Caco-2 (cell line): ENCODE results near the gene FCRL1. TPM values are rescaled to one million over a fixed set of nuclear protein-coding genes. Genes with fewer than 3 reads are reported as not detected.

Experiments
- Bru-seq: library from RNA; stranded (reverse); fragments of 400-500 nt; gene quantifications from one replicate; lab custom pipeline; 2021; lab: Mats Ljungman, UMichigan
- BruChase-seq, 2 experiments: library from RNA; stranded (reverse); fragments of 400-500 nt; gene quantifications; one replicate each; lab custom pipeline; 2021; lab: Mats Ljungman, UMichigan
- BruUV-seq: library from RNA; stranded (reverse); fragments of 400-500 nt; replicated peaks from 2 replicates; lab custom pipeline; 2021; lab: Mats Ljungman, UMichigan
- CTCF ChIA-PET: fragments of 300-600 bp; sonication (Branson Sonifier 250); formaldehyde crosslinking; loops from one replicate; lab custom pipeline; 2022; ENCODE audit warnings: antibody characterized with exemption; lab: Charles Lee
- POLR2A ChIA-PET: fragments of 300-600 bp; sonication (Branson Sonifier 250); formaldehyde crosslinking; loops from one replicate; lab custom pipeline; 2022; ENCODE audit warnings: antibody characterized with exemption; lab: Charles Lee
- DNase-seq, 2 experiments: peaks; one replicate each; pipeline versions ENCODE4 v3.0.0 to v3.0.0-alpha.2; 2020 to 2022
- H3K27me3 ChIP-seq: replicated peaks from 2 replicates; pipeline ENCODE4 v1.6.0; 2011; ENCODE audit warnings: low read length; ENCODE audit not compliant: control insufficient read depth, insufficient read depth
- H3K36me3 ChIP-seq: 2 replicates; pipeline ENCODE4 v1.5.1; 2011; ENCODE audit warnings: low read length; ENCODE audit not compliant: control insufficient read depth, insufficient read depth
- H3K4me1 ChIP-seq: fragments of 250-450 bp; sonication (Bioruptor Pico); 2 replicates; pipeline ENCODE4 v1.5.1; 2020; ENCODE audit warnings: mild to moderate bottlenecking
- H3K4me3 ChIP-seq: 2 replicates; pipeline ENCODE4 v1.5.1; 2011; ENCODE audit warnings: low read depth, mild to moderate bottlenecking, control low read depth, low read length
- H3K9me3 ChIP-seq: fragments of 250-450 bp; sonication (Bioruptor Pico); 2 replicates; pipeline ENCODE4 v1.5.1; 2020; ENCODE audit warnings: mild to moderate bottlenecking, moderate library complexity
- H3K27ac Mint-ChIP-seq: one replicate; pipeline ENCODE4 v1.8.0; 2022; ENCODE audit warnings: mixed read lengths; ENCODE audit not compliant: unreplicated experiment
- H3K27me3 Mint-ChIP-seq: one replicate; pipeline ENCODE4 v1.8.0; 2022; ENCODE audit warnings: mixed read lengths; ENCODE audit not compliant: insufficient read depth, unreplicated experiment
- H3K36me3 Mint-ChIP-seq: one replicate; pipeline ENCODE4 v1.8.0; 2022; ENCODE audit warnings: mild to moderate bottlenecking, mixed read lengths; ENCODE audit not compliant: insufficient read depth, unreplicated experiment
- H3K4me1 Mint-ChIP-seq: one replicate; pipeline ENCODE4 v1.8.0; 2022; ENCODE audit warnings: low read depth, mixed read lengths; ENCODE audit not compliant: unreplicated experiment
- H3K4me3 Mint-ChIP-seq: one replicate; pipeline ENCODE4 v1.8.0; 2022; ENCODE audit warnings: mild to moderate bottlenecking, moderate library complexity, mixed read lengths; ENCODE audit not compliant: unreplicated experiment
- H3K9me3 Mint-ChIP-seq: one replicate; pipeline ENCODE4 v1.8.0; 2022; ENCODE audit warnings: mixed read lengths; ENCODE audit not compliant: unreplicated experiment
- CTCF ChIP-seq, 2 experiments: fragments of 200-600 bp in 1 of 2; IDR thresholded peaks; 1 replicate in 1 of 2; 2 replicates in 1 of 2; pipeline versions ENCODE4 v1.5.1 to v1.8.0; 2011 to 2022; ENCODE audit warnings: antibody characterized with exemption in 1 of 2, control low read depth in 1 of 2, inconsistent platforms in 1 of 2, low read depth in 1 of 2, low read length in 1 of 2, mild to moderate bottlenecking in 1 of 2, moderate library complexity in 1 of 2; ENCODE audit not compliant: insufficient read depth in 1 of 2, severe bottlenecking in 1 of 2, unreplicated experiment in 1 of 2
- intact Hi-C: fragments of 100-400 bp; cut with micrococcal nuclease; formaldehyde crosslinking; loops from one replicate; pipeline ENCODE4 v1.10.0; 2022; ENCODE audit not compliant: unreplicated experiment
- long read RNA-seq: library from polyadenylated mRNA; stranded (forward); transcript quantifications from one replicate; pipeline ENCODE4 v2.0.0, GENCODE V29; 2022
- total RNA-seq: library from RNA; stranded (reverse); gene quantifications from 2 replicates; pipeline ENCODE4 v1.2.3, GENCODE V29; 2022

Gene FCRL1
- total RNA-seq (not detected in 2 replicates), Bru-seq, nascent RNA (not detected), BruChase-seq, experiment 1, labeled RNA remaining after a 2-hour chase (percentile 6 among the genes with signal in this experiment), BruChase-seq, experiment 2, labeled RNA remaining after a 6-hour chase (not detected)
- long read RNA-seq = 0 reads

GRCh38 chr1:157819896-157820295 is at the start of gene FCRL1:
Gene FCRL1 (minus strand): TSS chr1:157820120. CDS start chr1:157820037, 83 bp downstream.
- Histone ChIP-seq H3K27me3 (no peaks in the 10 kb centered on the region), H3K36me3 (no peaks in the 10 kb centered on the region), H3K4me1 (no peaks in the 10 kb centered on the region), H3K4me3 (no peak within 1 kb of the TSS), H3K9me3 (no peaks in the 10 kb centered on the region)
- POLR2A ChIA-PET = no interaction called here
- Mint-ChIP-seq H3K4me1 (no peaks in the 10 kb centered on the region), H3K4me3 (no peak within 1 kb of the TSS), H3K27me3 (peaks cover 9% of the 10 kb centered on the region), H3K9me3 (no peaks in the 10 kb centered on the region), H3K27ac (no peak within 1 kb of the TSS), H3K36me3 (no peaks in the 10 kb centered on the region)
- intact Hi-C loops = no loop called here
- no peak for DNase-seq
- BruUV-seq = no TSS peak
- CTCF ChIA-PET = interaction anchor here (0.5 kb wide), 1 partner anchor 1885 kb away, joined by 4 read pairs; no protein-coding TSS in a partner anchor
- TF ChIP-seq CTCF (IDR thresholded peaks at IDR 0.05; ENCODE audit: insufficient read depth in 1 of 2, low read depth in 1 of 2, low read length in 1 of 2, severe bottlenecking in 1 of 2, unreplicated experiment in 1 of 2) = no peak

GRCh38 chr1:157868654-157869053 is 48.7 kb upstream of the FCRL1 start:
- intact Hi-C loops = no loop called here
- POLR2A ChIA-PET = no interaction called here
- no peaks in the 10 kb centered on the region for H3K9me3 ChIP-seq
- no peak for DNase-seq
- no peak for TF ChIP-seq CTCF (IDR thresholded peaks at IDR 0.05; ENCODE audit: insufficient read depth in 1 of 2, low read depth in 1 of 2, low read length in 1 of 2, severe bottlenecking in 1 of 2, unreplicated experiment in 1 of 2)
- H3K27ac Mint-ChIP-seq = no peak overlapping the region
- H3K36me3 ChIP-seq = no peaks in the 10 kb centered on the region
- H3K9me3 Mint-ChIP-seq = no peaks in the 10 kb centered on the region
- no TSS peak for BruUV-seq
- H3K27me3 ChIP-seq = no peaks in the 10 kb centered on the region
- CTCF ChIA-PET = no interaction called here
- H3K4me3 ChIP-seq = no peak overlapping the region
- no peaks in the 10 kb centered on the region for H3K36me3 Mint-ChIP-seq
- no peaks in the 10 kb centered on the region for H3K4me1 Mint-ChIP-seq
- H3K27me3 Mint-ChIP-seq = peaks cover 12% of the 10 kb centered on the region
- H3K4me1 ChIP-seq = no peaks in the 10 kb centered on the region
- no peak overlapping the region for H3K4me3 Mint-ChIP-seq

GRCh38 chr1:157862114-157863070 is 42.5 kb upstream of the FCRL1 start:
- no peak for DNase-seq
- Histone ChIP-seq H3K4me3 (no peak overlapping the region), H3K27me3 (no peaks in the 10 kb centered on the region), H3K4me1 (no peaks in the 10 kb centered on the region), H3K36me3 (no peaks in the 10 kb centered on the region), H3K9me3 (no peaks in the 10 kb centered on the region)
- intact Hi-C loops = no loop called here
- TF ChIP-seq CTCF (IDR thresholded peaks at IDR 0.05; ENCODE audit: insufficient read depth in 1 of 2, low read depth in 1 of 2, low read length in 1 of 2, severe bottlenecking in 1 of 2, unreplicated experiment in 1 of 2) = no peak
- BruUV-seq = no TSS peak
- ChIA-PET CTCF (no interaction called here), POLR2A (no interaction called here)
- Mint-ChIP-seq H3K27ac (no peak overlapping the region), H3K9me3 (no peaks in the 10 kb centered on the region), H3K27me3 (peaks cover 2% of the 10 kb centered on the region), H3K4me1 (no peaks in the 10 kb centered on the region), H3K4me3 (no peak overlapping the region), H3K36me3 (no peaks in the 10 kb centered on the region)
